ENCODE data around the gene ACVR1. TPM values are rescaled to one million over a fixed set of nuclear protein-coding genes. Genes with fewer than 3 reads are reported as not detected.

ACVR1 gene
- total RNA-seq, 2 experiments from 2014 or later = 8.3 to 10.1 TPM

DNA sequence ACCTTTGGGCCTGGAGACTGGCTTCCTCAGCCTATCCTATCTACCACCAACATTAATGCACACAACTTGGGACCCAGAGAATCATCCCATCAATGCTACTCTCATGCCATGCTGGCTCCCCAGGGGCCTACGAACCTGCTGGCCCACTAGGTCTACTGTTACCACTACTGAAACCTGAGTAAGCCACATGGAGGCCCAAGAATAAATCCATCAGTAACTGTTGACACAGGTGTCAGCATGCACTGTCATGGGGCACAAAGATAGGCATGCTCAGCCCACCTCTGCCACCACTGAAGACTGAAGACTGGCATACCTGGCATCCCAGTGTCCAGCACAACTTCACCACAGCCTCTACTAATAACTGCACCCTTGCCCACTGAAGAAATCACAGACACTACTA is 176.3 kb downstream of the ACVR1 start:
- DNase-seq = no peak
- H3K27me3 Mint-ChIP-seq = peaks cover 6% of the 10 kb centered on the region
- ChIA-PET CTCF (no interaction called here), POLR2A (no interaction called here)
- no peaks in the 10 kb centered on the region for H3K4me1 Mint-ChIP-seq (ENCODE audit: low read depth)
- H3K9me3 Mint-ChIP-seq = peaks cover 17% of the 10 kb centered on the region
- peaks cover 3% of the 10 kb centered on the region for H3K36me3 Mint-ChIP-seq (ENCODE audit: low read depth)
- H3K27ac Mint-ChIP-seq = no peak overlapping the region
- intact Hi-C loops (cut with micrococcal nuclease) = no loop called here
- TF ChIP-seq, protein P1, sequence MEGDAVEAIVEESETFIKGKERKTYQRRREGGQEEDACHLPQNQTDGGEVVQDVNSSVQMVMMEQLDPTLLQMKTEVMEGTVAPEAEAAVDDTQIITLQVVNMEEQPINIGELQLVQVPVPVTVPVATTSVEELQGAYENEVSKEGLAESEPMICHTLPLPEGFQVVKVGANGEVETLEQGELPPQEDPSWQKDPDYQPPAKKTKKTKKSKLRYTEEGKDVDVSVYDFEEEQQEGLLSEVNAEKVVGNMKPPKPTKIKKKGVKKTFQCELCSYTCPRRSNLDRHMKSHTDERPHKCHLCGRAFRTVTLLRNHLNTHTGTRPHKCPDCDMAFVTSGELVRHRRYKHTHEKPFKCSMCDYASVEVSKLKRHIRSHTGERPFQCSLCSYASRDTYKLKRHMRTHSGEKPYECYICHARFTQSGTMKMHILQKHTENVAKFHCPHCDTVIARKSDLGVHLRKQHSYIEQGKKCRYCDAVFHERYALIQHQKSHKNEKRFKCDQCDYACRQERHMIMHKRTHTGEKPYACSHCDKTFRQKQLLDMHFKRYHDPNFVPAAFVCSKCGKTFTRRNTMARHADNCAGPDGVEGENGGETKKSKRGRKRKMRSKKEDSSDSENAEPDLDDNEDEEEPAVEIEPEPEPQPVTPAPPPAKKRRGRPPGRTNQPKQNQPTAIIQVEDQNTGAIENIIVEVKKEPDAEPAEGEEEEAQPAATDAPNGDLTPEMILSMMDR (IDR thresholded peaks at IDR 0.05) = no peak
- H3K4me3 Mint-ChIP-seq = no peak overlapping the region
- no peak for ATAC-seq

DNA sequence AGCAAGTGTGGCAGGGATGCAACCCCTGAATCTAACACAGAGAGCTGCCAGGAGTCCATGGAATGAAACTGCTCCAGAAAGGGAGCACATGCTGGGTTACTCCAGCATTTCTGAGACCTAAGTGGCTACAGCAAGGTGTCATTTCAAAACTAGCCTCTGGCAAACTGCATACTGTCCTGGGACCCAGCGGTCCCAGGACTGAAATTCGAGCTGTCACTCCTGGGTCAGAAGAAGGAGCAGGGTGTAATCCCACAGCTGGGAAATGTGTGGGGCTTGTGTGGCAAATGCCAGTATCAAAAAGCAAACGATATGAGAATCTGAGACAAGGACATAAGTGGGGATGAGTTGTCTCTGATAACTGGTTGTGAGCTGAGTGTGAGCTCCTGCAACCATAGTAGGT is 177.1 kb downstream of the ACVR1 start:
- DNase-seq (no peak), ATAC-seq (no peak)
- CTCF ChIA-PET = no interaction called here

DNA sequence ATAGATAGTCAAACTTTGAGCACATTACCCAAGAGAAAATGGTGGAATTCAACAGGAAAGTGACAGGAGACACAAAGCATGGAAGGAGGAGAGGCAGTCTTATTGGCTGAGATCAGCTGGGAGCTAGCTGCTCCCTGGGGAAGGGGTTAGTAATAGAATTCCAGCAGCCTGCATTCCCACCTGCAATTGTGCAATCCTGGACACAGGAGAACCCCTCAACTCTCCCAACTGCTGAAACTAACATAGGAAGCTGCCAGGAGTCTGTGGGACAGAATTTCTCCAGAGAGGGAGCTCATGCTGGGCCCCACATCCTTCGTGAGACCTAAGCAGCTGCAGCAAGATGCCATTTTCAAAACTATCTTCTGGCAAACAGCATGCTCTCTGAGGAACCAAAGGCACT is 177.7 kb downstream of the ACVR1 start:
- H3K27me3 Mint-ChIP-seq = peaks cover 6% of the 10 kb centered on the region
- peaks cover 3% of the 10 kb centered on the region for H3K36me3 Mint-ChIP-seq (ENCODE audit: low read depth)
- intact Hi-C loops (cut with micrococcal nuclease) = no loop called here
- peaks cover 17% of the 10 kb centered on the region for H3K9me3 Mint-ChIP-seq
- ATAC-seq (no peak), DNase-seq (no peak)
- no peak overlapping the region for H3K4me3 Mint-ChIP-seq
- CTCF ChIA-PET = no interaction called here
- H3K4me1 Mint-ChIP-seq (ENCODE audit: low read depth) = no peaks in the 10 kb centered on the region
- POLR2A ChIA-PET = no interaction called here
- H3K27ac Mint-ChIP-seq = no peak overlapping the region
- TF ChIP-seq, protein P1 (IDR thresholded peaks at IDR 0.05) = no peak

More for the DNA sequence above, 177.1 kb downstream of the ACVR1 start:
- no peak overlapping the region for H3K27ac Mint-ChIP-seq
- H3K9me3 Mint-ChIP-seq = peaks cover 17% of the 10 kb centered on the region
- H3K4me1 Mint-ChIP-seq (ENCODE audit: low read depth) = no peaks in the 10 kb centered on the region
- H3K36me3 Mint-ChIP-seq (ENCODE audit: low read depth) = peaks cover 3% of the 10 kb centered on the region
- no peak overlapping the region for H3K4me3 Mint-ChIP-seq
- TF ChIP-seq, protein P1 (IDR thresholded peaks at IDR 0.05) = no peak
- peaks cover 6% of the 10 kb centered on the region for H3K27me3 Mint-ChIP-seq
- POLR2A ChIA-PET = no interaction called here
- intact Hi-C loops (cut with micrococcal nuclease) = no loop called here

DNA sequence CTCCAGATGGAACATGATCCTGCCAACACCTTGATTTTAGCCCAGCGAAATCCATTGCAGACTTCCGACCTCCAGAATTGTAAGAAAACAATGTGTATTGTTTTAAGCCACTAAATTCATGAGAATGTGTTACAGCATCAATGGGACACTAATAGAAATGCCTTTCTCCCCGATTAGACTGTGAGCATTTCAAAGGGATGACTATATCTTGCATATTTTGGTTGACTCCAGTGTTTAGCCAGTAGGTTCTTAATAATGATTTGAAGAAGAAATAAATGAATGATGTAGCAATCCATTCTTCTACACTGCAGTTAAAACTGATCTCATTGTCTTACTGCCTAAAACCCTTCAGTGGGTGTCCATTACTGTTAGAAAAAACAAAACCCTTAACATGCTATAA is 180.1 kb downstream of the ACVR1 start:
- CTCF ChIA-PET = no interaction called here
- POLR2A ChIA-PET = no interaction called here

DNA sequence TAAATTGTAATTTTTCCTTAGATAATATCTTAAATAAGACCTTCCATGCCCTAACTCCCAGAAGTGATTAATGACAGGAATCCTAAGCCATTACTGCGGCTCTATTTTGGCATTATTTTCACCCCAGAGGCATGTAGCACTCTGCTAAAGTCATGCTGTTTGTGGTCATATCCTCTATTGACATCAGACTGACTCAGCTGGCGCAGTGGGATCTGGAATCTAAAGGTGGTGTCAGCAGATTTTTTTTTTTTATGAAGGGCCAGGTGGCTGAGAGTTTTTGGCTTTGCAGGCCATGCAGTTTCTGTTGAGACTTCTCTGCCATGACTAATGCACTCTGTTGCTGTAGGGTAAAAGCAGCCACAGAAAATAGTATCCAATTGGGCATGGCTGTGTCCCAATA is 183.4 kb downstream of the ACVR1 start:
- Mint-ChIP-seq H3K9me3 (no peaks in the 10 kb centered on the region), H3K27ac (no peak overlapping the region), H3K4me3 (no peak overlapping the region), H3K36me3 (ENCODE audit: low read depth) (no peaks in the 10 kb centered on the region), H3K4me1 (ENCODE audit: low read depth) (no peaks in the 10 kb centered on the region), H3K27me3 (no peaks in the 10 kb centered on the region)
- no peak for ATAC-seq
- CTCF ChIA-PET = interaction anchor here (0.7 kb wide), 1 partner anchor 318 kb away, joined by 3 read pairs; no protein-coding TSS in a partner anchor
- POLR2A ChIA-PET = no interaction called here
- TF ChIP-seq, protein P1 (IDR thresholded peaks at IDR 0.05) = no peak
- intact Hi-C loops (cut with micrococcal nuclease) = no loop called here
- no peak for DNase-seq

More for the DNA sequence above, 180.1 kb downstream of the ACVR1 start:
- Mint-ChIP-seq H3K27me3 (no peaks in the 10 kb centered on the region), H3K27ac (no peak overlapping the region), H3K4me1 (ENCODE audit: low read depth) (no peaks in the 10 kb centered on the region), H3K9me3 (peaks cover 12% of the 10 kb centered on the region), H3K4me3 (no peak overlapping the region), H3K36me3 (ENCODE audit: low read depth) (no peaks in the 10 kb centered on the region)
- intact Hi-C loops (cut with micrococcal nuclease) = no loop called here
- no peak for DNase-seq
- TF ChIP-seq, protein P1 (IDR thresholded peaks at IDR 0.05) = no peak
- no peak for ATAC-seq
